B cell (primary cell): ENCODE results near the gene MRPL23. TPM values are rescaled to one million over a fixed set of nuclear protein-coding genes. Genes with fewer than 3 reads are reported as not detected.

Source experiments
- ATAC-seq: fragments of 200-7000 bp; cut with Tn5 transposase; one replicate; pipeline ENCODE4 v1.10.0; 2021; ENCODE audit warnings: low read depth, mild to moderate bottlenecking, moderate number of reproducible peaks, moderate library complexity
- CTCF ChIA-PET: fragments of 350-600 bp; sonication (Branson Sonifier 250); formaldehyde crosslinking; loops from one replicate; lab custom pipeline; 2021; ENCODE audit warnings: antibody characterized with exemption, inconsistent platforms; lab: Charles Lee
- POLR2A ChIA-PET: fragments of 350-600 bp; sonication (Branson Sonifier 250); formaldehyde crosslinking; loops from one replicate; lab custom pipeline; 2021; ENCODE audit warnings: antibody characterized with exemption; lab: Charles Lee
- DNase-seq: peaks from one replicate; pipeline ENCODE4 v3.0.0; 2013
- H2AFZ ChIP-seq: 2 replicates; pipeline ENCODE4 v1.6.1; 2012; ENCODE audit warnings: mild to moderate bottlenecking, low read depth, low read length; ENCODE audit not compliant: insufficient read depth, poor library complexity, severe bottlenecking
- H3K27ac ChIP-seq, 2 donors: 1 replicate in 1 of 2; 2 replicates in 1 of 2; pipeline ENCODE4 v1.5.1; 2012 to 2013; ENCODE audit warnings: low read length in 2 of 2, mild to moderate bottlenecking in 2 of 2, moderate library complexity in 1 of 2
- H3K27me3 ChIP-seq, 4 experiments: fragments of 200-600 bp in 1 of 4; sonication (generic) in 1 of 4; replicated peaks in 1 of 4; 1 replicate in 2 of 4; 2 replicates in 2 of 4; pipeline versions ENCODE4 v1.6.1 to v1.7.0; 2013 to 2016; ENCODE audit warnings: low read length in 3 of 4, mild to moderate bottlenecking in 2 of 4, mixed read lengths in 1 of 4, moderate library complexity in 1 of 4; ENCODE audit not compliant: insufficient read depth in 4 of 4, control insufficient read depth in 3 of 4; ENCODE audit errors: control extremely low read depth in 1 of 4
- H3K36me3 ChIP-seq, 2 experiments: replicated peaks in 1 of 2; 1 replicate in 1 of 2; 2 replicates in 1 of 2; pipeline versions ENCODE4 v1.6.1 to v1.7.1; 2013; ENCODE audit warnings: low read length in 1 of 2; ENCODE audit not compliant: insufficient read depth in 2 of 2, control insufficient read depth in 1 of 2; ENCODE audit errors: control extremely low read depth in 1 of 2, extremely low read depth in 1 of 2
- H3K4me1 ChIP-seq, 2 donors: fragments of 200-600 bp in 1 of 2; sonication (generic) in 1 of 2; 1 replicate in 1 of 2; 2 replicates in 1 of 2; pipeline versions ENCODE4 v1.5.1 to v1.6.1; 2013 to 2017; ENCODE audit warnings: low read length in 2 of 2; ENCODE audit not compliant: control insufficient read depth in 2 of 2, insufficient read depth in 2 of 2
- H3K4me2 ChIP-seq: replicated peaks from 2 replicates; pipeline ENCODE3; 2012; ENCODE audit warnings: mild to moderate bottlenecking, low read depth, low read length; ENCODE audit not compliant: poor library complexity, severe bottlenecking
- H3K4me3 ChIP-seq, 5 experiments: fragments of 200-600 bp in 1 of 5; sonication (generic) in 1 of 5; 1 replicate in 3 of 5; 2 replicates in 2 of 5; pipeline versions ENCODE4 v1.5.1 to v1.7.0; 2011 to 2016; ENCODE audit warnings: low read length in 4 of 5, mild to moderate bottlenecking in 4 of 5, low read depth in 2 of 5, control low read depth in 1 of 5, moderate library complexity in 1 of 5; ENCODE audit not compliant: insufficient read depth in 1 of 5; ENCODE audit errors: control extremely low read depth in 1 of 5, extremely low read depth in 1 of 5
- H3K79me2 ChIP-seq: fragments of 200-600 bp; sonication (generic); one replicate; pipeline ENCODE4 v1.6.0; 2016; ENCODE audit warnings: low read length; ENCODE audit not compliant: control insufficient read depth, insufficient read depth
- H3K9ac ChIP-seq: fragments of 200-600 bp; sonication (generic); 2 replicates; pipeline ENCODE4 v1.6.1; 2017; ENCODE audit warnings: mild to moderate bottlenecking, low read length, moderate library complexity
- H3K9me3 ChIP-seq, 3 donors: one replicate each; pipeline versions ENCODE4 v1.6.1 to v1.7.1; 2013; ENCODE audit warnings: low read length in 2 of 3; ENCODE audit not compliant: control insufficient read depth in 2 of 3, insufficient read depth in 1 of 3; ENCODE audit errors: control extremely low read depth in 1 of 3
- H4K20me1 ChIP-seq: 2 replicates; pipeline ENCODE4 v1.6.0; 2012; ENCODE audit warnings: mild to moderate bottlenecking, low read length; ENCODE audit not compliant: insufficient read depth, control insufficient read depth, poor library complexity, severe bottlenecking
- H3K27ac Mint-ChIP-seq: one replicate; pipeline ENCODE4 v1.8.0; 2021; ENCODE audit warnings: mixed read lengths
- H3K27me3 Mint-ChIP-seq: one replicate; pipeline ENCODE4 v1.8.0; 2021; ENCODE audit warnings: mixed read lengths
- H3K4me1 Mint-ChIP-seq: one replicate; pipeline ENCODE4 v1.8.0; 2021; ENCODE audit warnings: mixed read lengths
- H3K4me3 Mint-ChIP-seq: one replicate; pipeline ENCODE4 v1.8.0; 2021; ENCODE audit warnings: mixed read lengths
- H3K9me3 Mint-ChIP-seq: one replicate; pipeline ENCODE4 v1.8.0; 2022; ENCODE audit warnings: mixed read lengths; ENCODE audit not compliant: insufficient read depth
- EZH2 ChIP-seq: IDR thresholded peaks from 2 replicates; pipeline ENCODE4 v1.6.1; 2012; ENCODE audit warnings: borderline replicate concordance, low read depth, mild to moderate bottlenecking, moderate library complexity, low read length; ENCODE audit not compliant: insufficient read depth, poor library complexity, severe bottlenecking
- WGBS: methylation state at CpG from one replicate; pipeline ENCODE4 v1.1.5; 2013; ENCODE audit warnings: missing lambda C conversion rate; ENCODE audit not compliant: insufficient coverage; 5-methylcytosine and 5-hydroxymethylcytosine counted together
- intact Hi-C: fragments of 100-400 bp; cut with micrococcal nuclease; formaldehyde crosslinking; loops from one replicate; pipeline ENCODE4 v1.10.0; 2022
- polyA plus RNA-seq: library from polyadenylated mRNA; depleted of rRNA; stranded (reverse); fragments of >200 nt; gene quantifications from 2 replicates; pipeline ENCODE4 v1.2.3, GENCODE V29; 2012
- total RNA-seq, 2 donors: library from RNA; stranded (reverse); fragments of 120-200 nt in 1 of 2; gene quantifications; 1 replicate in 1 of 2; 2 replicates in 1 of 2; pipeline versions ENCODE4 v1.2.3 to v1.2.4, GENCODE V29; 2013 to 2022
- TF ChIP-seq, protein P1 (sequence below): fragments of 200-600 bp; IDR thresholded peaks from one replicate; pipeline ENCODE4 v1.8.0; 2022; ENCODE audit warnings: antibody characterized with exemption, mild to moderate bottlenecking

Gene MRPL23
- total and polyA plus RNA-seq, 2 donors (not counting 1 experiment from before 2014, with no cell fraction given) = 47.8 to 63.2 TPM

DNA sequence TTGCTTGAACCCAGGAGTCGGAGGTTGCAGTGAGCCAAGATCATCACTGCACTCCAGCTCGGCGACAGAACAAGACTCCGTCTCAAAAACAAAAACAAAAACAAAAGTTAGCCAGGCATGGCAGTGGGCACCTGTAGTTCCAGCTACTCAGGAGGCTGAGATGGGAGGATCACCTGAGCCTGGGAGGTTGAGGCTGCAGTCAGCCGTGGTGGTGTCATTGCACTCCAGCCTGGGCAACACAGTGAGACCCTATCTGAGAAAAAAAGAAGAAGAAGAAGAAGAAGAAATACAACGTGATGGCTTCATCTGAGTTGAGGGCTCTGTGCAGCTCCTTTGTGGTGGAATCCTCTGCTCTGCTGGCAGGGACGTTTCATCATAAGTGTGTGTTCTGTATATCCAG lies 37.6 kb upstream of the MRPL23 start:
- TF ChIP-seq, protein P1, sequence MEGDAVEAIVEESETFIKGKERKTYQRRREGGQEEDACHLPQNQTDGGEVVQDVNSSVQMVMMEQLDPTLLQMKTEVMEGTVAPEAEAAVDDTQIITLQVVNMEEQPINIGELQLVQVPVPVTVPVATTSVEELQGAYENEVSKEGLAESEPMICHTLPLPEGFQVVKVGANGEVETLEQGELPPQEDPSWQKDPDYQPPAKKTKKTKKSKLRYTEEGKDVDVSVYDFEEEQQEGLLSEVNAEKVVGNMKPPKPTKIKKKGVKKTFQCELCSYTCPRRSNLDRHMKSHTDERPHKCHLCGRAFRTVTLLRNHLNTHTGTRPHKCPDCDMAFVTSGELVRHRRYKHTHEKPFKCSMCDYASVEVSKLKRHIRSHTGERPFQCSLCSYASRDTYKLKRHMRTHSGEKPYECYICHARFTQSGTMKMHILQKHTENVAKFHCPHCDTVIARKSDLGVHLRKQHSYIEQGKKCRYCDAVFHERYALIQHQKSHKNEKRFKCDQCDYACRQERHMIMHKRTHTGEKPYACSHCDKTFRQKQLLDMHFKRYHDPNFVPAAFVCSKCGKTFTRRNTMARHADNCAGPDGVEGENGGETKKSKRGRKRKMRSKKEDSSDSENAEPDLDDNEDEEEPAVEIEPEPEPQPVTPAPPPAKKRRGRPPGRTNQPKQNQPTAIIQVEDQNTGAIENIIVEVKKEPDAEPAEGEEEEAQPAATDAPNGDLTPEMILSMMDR = no peak
- no peak for TF ChIP-seq EZH2
- Mint-ChIP-seq H3K9me3 (no peaks in the 10 kb centered on the region), H3K4me1 (peaks cover 5% of the 10 kb centered on the region), H3K27ac (no peak overlapping the region), H3K27me3 (peaks cover 13% of the 10 kb centered on the region), H3K4me3 (no peak overlapping the region)
- H4K20me1 ChIP-seq = no peaks in the 10 kb centered on the region
- no peak overlapping the region for H3K4me3 ChIP-seq
- POLR2A ChIA-PET = no interaction called here
- no peaks in the 10 kb centered on the region for H3K79me2 ChIP-seq
- no peak for DNase-seq
- no peak for ATAC-seq
- H2AFZ ChIP-seq = no peak overlapping the region
- H3K36me3 ChIP-seq = no peaks in the 10 kb centered on the region
- no peak overlapping the region for H3K9ac ChIP-seq
- H3K4me2 ChIP-seq = no peak overlapping the region
- 100% methylated on average over 2 of the region's 7 CpGs for WGBS
- CTCF ChIA-PET = no interaction called here
- no peaks in the 10 kb centered on the region for H3K4me1 ChIP-seq
- H3K27me3 ChIP-seq = peaks cover 0 to 6% (median 0%) of the 10 kb centered on the region in 4 experiments
- H3K27ac ChIP-seq = no peak overlapping the region
- no peaks in the 10 kb centered on the region for H3K9me3 ChIP-seq
- intact Hi-C loops = no loop called here

DNA sequence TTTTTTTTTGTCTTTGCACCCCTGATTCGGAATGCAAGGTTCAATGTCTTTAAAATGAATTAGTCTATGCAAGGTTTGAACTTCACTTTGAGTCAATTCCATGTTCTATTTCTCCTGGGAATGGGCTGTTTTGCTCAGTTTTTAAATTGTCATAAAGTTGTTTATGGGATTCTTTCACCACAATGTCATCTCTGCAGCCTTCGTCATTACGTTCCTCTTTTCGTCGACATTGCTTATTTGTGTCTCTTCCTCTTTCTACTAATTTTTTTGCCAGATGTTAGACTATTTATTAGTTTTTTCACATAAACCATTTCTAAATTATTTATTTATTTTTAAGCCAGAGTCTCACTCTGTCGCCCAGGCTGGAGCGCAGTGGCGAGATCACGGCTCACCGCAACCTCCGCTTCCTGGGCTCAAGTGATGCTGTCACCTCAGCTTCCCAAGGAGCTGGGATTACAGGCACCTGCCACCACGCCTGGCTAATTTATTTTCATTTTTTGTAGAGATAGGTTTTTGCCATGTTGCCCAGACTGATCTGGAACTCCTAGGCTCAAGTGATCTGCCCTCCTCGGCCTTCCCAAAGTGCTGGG lies 34.7 kb upstream of the MRPL23 start:
- no peak overlapping the region for H3K9ac ChIP-seq
- H3K79me2 ChIP-seq = no peaks in the 10 kb centered on the region
- Mint-ChIP-seq H3K27me3 (peaks cover 17% of the 10 kb centered on the region), H3K27ac (no peak overlapping the region), H3K4me3 (no peak overlapping the region), H3K4me1 (peaks cover 22% of the 10 kb centered on the region), H3K9me3 (no peaks in the 10 kb centered on the region)
- ChIA-PET POLR2A (no interaction called here), CTCF (no interaction called here)
- no peak overlapping the region for H2AFZ ChIP-seq
- 63% methylated on average over 7 of the region's 13 CpGs for WGBS
- H3K27ac ChIP-seq = no peak overlapping the region
- no peak overlapping the region for H3K4me2 ChIP-seq
- H3K36me3 ChIP-seq = no peaks in the 10 kb centered on the region
- ATAC-seq = no peak
- H3K9me3 ChIP-seq = no peaks in the 10 kb centered on the region
- no peak overlapping the region for H3K4me3 ChIP-seq
- intact Hi-C loops = no loop called here
- no peaks in the 10 kb centered on the region for H4K20me1 ChIP-seq
- no peak for TF ChIP-seq EZH2
- TF ChIP-seq, protein P1 = no peak
- peaks cover 0 to 6% (median 0%) of the 10 kb centered on the region in 4 experiments for H3K27me3 ChIP-seq
- H3K4me1 ChIP-seq = no peaks in the 10 kb centered on the region
- DNase-seq = no peak
